ENCODE data around the gene TENM3.

- TF ChIP-seq CTCF (conservative IDR thresholded peaks at IDR 0.05; ENCODE audit: low read length): no peak
- no peak for TF ChIP-seq EZH2phosphoT487 (IDR thresholded peaks at IDR 0.05; ENCODE audit: borderline replicate concordance, low read depth, low read length)
These were observed 12.1 kb upstream of the TENM3 start for GRCh38 chr4:182231080-182231479.

Measured in OCI-LY7 (cell line).